PC-9 (cell line): ENCODE results near the gene ANGPTL2.

Experiments
- CTCF ChIP-seq: fragments of 200-600 bp; sonication (generic); conservative IDR thresholded peaks from 2 replicates; pipeline ENCODE4 v1.6.1; 2017; ENCODE audit warnings: mixed run types, antibody characterized with exemption, mild to moderate bottlenecking, moderate library complexity
- EZH2 ChIP-seq: fragments of 200-600 bp; sonication (generic); IDR thresholded peaks from 2 replicates; pipeline ENCODE4 v1.8.0; 2017; ENCODE audit warnings: antibody characterized with exemption, low read depth

- TF ChIP-seq EZH2: no peak
- TF ChIP-seq CTCF: no peak
Measured at GRCh38 chr9:127142931-127143464, 20.6 kb upstream of the ANGPTL2 start.
